GM08714 (cell line): Measurements from ENCODE around the gene TBC1D2B.
"Not testable (repeated sequence)": the region's sequence is repeated elsewhere in the genome, so short reads cannot be mapped to it uniquely, and the experiment has no call there.

Experiments
- H3K4me3 ChIP-seq: fragments of 200-500 bp; sonication (Bioruptor generic); 2 replicates; pipeline ENCODE4 v1.5.1; 2014; ENCODE audit warnings: mild to moderate bottlenecking, low read length, inconsistent platforms
- ZNF274 ChIP-seq: IDR thresholded peaks from 2 replicates; pipeline ENCODE4 v1.6.1; 2012; ENCODE audit warnings: mild to moderate bottlenecking, low read depth, low read length

TBC1D2B gene

DNA sequence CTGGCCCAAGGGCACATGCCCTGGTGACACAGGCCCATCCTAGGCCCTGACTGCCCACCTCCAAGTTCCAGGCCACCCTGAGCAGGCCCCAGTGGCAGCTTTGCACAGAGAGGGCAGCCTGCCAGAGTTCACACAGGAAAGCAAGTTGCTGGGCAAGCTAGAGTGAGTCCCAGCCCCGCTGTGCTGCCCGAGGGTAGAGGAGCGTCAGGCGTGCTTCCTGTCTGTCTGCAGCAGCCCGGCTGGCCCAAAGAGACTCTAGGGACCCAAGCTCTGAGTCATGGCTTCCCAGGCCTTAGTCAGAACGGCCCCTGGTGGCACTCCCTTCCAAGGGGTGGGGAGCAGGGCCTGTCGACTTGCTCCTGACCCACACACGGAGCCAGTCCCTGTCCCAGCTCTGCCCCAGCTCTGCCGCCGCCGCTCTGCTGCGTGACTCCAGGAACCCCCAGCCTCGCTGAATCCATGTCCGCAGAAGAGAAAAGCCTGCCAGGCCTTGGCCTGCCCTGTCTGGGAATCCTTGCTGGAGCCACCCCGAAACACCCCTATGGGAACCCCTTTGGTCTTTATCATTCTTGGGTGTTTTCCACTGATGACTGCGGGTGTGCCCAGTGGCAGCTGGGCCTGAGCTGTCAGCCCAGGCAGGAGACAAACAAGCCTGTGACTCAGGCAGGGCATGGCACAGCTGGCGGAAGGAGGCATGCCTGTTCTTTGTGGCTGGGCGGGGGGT, 83.4 kb downstream of the TBC1D2B start:
- not testable (repeated sequence) for H3K4me3 ChIP-seq

DNA sequence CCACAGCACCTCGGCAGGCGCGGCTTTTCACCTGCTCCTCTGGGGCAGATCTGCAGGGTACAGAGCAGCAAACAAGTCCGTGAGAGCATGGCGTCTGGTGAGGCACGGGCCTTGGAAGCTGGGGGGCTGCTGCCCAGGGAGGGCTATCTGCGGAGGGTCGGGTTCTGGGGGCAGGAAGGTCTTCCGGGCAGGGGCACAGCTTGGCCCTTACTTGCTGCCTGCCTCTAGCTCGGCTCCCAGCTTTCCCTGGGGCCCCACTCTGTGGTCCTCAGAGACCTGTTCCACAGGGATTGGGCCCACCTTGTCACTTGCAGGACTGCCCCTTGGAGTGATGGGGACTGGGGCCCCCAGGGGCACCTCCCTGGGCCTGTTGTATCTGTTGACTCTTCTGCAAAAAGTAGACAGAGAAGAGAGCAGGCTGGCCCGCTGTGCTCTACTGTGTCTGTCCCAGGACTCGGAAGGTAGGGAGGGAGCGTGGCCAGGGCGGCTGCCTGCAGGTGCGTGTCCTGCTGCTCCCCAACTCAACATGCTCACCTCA, 84.1 kb downstream of the TBC1D2B start:
- no peak for TF ChIP-seq ZNF274
- H3K4me3 ChIP-seq: no peak overlapping the region

DNA sequence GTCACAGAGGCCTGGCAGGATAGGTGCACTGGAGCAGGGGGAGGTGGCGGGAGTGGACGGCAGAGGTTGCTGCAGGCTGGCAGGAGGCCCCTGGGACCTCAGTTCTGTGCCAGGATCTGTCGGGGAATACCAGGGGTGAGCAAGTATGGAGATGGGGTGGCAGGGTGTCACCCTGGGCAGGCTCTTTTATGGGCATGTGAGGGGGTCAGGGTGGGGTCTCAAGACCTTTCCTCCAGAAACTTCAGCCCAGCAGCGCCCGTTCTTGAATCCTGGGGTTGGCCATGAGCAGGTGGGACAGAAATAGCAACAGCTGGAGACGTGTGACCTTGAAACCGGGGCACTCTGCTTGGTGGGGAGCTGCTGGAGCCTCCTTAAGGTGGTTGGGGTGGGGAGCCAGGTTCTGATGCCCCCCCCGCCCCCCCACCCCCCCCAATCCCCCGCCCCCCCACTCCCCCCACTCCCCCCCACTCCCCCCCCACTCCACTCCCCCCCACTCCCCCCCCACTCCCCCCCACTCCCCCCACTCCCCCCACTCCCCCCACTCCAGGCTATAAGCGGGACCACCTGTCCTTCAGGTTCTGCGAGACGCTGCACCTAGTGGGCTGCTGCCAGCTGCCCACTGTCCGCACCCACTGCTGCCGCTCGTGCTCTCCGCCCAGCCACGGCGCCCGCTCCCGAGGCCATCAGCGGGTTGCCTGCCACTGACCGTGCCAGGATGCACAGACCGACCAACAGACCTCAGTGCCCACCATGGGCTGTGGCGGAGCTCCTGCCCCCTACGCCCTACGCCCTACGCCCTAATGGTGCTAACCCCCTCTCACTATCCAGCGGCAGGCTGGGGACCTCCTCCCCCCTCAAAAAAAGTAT, 84.9 kb downstream of the TBC1D2B start:
- TF ChIP-seq ZNF274: no peak
- no peak overlapping the region for H3K4me3 ChIP-seq

DNA sequence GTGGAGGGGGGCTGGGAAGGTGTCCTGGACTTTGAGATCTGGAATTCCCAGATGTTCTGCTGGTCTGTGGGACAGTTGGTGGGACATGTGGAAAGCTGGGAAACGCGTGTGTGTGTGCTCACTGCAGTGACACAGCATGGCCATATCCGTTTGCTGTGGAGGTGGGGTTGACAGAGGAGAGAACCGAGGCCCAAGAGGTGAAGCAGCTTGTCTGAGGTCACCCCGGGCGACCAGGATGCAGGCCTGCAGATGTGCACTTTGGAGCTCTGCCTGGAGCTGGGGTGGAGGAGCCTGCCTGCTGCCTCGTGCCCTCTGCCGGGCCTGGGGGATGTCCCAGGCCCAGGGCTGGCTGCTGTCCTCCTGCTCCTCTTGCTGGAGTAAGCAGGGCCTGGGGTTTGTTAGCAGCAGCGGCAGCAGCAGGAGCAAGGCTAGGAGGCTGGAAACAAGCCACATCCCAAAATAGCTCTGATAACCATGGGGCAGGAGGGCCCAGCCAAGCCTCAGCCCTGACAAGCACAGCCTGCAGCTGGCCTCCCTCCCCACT, 85.8 kb downstream of the TBC1D2B start:
- H3K4me3 ChIP-seq: not testable (repeated sequence)

DNA sequence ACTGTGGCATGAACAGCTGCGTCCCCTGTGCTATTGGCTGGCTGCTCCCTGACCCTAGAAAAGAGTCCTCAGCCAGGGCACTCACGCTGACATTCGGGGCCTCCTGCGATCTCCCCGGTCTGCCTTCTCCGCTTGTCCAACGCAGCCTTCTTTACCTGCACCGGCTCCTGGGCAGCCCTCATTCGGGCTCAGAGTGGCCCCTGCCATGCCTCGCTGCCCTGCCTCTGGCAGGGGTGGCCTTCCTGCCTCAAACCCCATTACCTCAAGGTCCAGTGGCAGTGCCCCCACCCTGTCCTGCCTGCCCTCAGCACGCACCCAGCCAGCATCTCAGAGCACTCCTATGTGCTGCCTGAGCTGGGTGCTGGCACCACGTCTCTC, 86.5 kb downstream of the TBC1D2B start:
- no peak for TF ChIP-seq ZNF274

DNA sequence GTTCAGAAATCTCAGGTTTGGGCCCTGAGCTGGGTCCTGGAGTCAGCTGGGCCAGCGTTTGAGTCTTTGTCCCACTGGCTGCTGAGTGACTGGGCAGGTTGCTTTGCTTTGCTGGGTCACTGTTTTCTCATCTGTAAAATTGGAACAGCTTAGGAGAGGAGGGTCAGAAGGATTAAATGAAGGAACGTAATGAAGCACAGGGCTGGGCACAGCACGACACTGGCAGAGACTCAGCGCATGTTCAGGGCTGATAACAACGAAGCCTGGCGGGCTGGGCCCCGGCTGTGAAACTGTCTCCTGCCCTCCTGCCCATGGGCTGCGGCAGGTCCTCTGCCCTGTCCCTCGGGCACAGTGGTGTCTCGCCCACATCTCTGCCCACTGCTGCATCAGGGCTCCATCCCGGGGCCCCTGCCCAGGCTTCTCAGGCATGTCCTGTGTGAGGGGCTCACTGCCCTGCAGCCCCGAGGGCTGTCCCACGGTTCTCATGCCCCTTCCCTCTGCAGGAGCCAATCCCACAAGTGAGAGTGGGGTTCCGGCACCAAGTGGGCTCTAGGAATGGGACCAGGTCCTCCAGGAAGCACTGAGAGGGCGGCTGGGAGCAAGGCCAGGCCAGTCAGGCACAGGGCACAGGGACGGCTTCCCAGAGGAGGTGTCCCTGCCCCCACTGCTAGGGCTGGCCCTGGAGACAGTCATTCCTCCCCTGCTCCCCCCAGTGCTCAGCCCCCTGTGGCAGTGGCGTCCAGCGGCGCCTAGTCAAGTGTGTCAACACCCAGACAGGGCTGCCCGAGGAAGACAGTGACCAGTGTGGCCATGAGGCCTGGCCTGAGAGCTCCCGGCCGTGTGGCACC, 88.0 kb downstream of the TBC1D2B start:
- no peak overlapping the region for H3K4me3 ChIP-seq
- TF ChIP-seq ZNF274: no peak

More for the DNA sequence above, 86.5 kb downstream of the TBC1D2B start:
- H3K4me3 ChIP-seq: no peak overlapping the region

DNA sequence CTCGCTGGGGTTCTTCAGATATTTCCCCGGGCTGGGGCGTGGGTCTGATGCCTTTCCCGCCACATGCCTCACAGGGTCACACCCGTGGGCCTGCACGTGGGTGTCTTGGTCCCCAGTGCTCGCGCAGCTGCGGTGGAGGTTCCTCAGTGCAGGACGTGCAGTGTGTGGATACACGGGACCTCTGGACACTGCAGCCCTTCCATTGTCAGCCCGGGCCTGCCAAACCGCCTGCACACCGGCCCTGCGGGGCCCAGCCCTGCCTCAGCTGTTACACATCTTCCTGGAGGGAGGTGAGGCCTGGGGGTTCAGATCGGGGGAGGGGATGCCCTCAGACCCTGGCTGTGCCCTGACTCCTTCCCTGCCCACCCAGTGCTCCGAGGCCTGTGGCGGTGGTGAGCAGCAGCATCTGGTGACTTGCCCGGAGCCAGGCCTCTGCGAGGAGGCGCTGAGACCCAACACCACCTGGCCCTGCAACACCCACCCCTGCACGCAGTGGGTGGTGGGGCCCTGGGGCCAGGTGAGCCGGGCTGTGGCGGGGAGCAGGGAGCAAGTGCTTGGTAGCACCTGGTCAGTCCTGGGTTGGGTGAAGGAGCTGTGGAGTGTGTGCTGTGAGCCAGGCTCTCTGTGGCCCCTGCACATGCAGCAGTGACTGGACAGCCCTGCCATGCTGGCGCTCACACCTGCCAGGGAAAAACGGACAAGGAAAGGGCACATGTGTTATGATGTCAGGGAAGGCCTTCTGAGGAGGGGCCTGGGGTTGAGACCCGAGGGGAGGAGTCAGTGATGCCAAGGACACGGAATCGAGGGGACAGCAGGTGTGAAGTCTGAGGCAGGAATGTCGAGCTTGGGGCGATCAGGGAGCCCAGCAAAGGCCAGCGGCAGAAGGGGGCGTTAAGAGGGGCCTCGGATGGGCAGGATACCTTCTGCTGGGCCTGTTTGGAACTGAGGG, 88.9 kb downstream of the TBC1D2B start:
- no peak for TF ChIP-seq ZNF274
- H3K4me3 ChIP-seq: no peak overlapping the region

DNA sequence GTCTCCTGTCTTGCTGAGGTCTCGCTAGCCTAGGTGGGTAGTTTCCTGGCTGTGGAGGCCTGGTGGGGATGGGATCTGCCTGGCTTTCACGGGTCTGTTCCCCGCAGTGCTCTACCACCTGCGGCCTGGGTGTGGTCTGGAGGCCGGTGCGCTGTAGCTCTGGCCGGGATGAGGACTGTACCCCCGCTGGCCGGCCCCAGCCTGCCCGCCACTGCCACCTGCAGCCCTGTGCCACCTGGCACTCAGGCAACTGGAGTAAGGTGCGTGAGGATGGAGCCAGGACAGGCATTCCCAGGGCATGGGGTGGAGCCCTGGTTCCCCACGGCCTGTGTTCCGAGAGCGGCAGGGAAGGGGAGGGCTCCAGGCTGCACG, 89.8 kb downstream of the TBC1D2B start:
- not testable (repeated sequence) for H3K4me3 ChIP-seq

DNA sequence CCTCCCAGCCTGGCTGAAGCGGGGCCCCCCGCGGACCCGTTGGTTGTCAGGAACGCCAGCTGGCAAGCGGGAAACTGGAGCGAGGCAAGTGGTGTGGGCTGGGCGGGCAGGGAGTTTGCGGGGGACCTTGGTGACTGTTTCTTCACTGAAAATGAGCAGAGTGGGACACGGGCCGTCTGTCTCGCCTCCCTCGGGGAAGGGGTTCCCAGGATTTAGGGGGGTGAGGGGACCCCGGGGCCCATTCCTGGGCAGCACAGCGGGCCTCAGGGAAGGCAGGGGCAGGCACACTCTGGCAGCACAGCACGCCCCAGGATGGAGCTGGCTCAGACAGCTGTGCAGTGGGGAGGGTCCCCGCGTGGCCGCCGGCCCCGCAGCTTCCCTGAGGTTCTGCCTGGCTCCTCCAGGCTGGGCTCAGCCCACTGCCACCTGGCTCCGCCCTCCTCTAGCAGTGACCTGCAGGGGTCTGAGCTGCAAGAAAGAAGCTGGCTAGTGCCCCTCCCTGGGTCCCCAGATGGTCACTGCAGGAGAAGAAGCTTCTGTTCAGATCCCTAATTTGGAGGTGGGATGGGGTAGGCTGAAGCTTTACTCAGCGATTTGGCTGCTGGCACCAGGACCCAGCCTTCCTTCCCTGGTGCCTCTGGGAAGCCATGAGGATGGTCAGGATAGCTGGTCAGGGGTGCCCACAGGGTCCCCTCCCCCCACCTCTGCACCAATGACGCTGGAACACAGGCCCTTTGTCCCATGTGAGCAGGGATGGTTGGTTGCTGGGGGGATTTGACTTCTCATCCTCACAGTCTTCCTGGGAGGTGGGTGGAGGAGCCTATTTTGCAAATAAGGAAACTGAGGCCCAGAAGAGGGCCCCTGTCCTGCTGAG, 90.4 kb downstream of the TBC1D2B start:
- no peak for TF ChIP-seq ZNF274
- no peak overlapping the region for H3K4me3 ChIP-seq

DNA sequence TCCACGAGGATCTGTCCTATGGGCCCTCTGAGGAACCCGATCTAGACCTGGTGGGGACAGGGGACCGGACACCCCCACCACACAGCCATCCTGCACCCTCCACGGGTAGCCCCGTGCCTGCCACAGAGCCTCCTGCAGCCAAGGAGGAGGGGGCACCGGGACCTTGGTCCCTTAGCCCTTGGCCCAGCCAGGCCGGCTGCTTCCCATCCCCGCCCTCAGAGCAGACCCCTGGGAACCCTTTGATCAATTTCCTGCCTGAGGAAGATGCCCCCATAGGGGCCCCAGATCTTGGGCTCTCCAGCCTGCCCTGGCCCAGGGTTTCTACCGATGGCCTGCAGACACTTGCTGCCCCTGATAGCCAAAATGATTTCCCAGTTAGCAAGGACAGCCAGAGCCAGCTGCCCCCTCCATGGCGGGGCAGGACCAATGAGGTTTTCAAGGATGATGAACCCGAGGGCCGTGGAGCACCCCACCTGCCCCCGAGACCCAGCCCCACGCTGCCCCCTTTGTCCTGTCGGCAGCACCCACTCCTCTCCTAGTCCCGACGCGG, 91.5 kb downstream of the TBC1D2B start:
- no peak overlapping the region for H3K4me3 ChIP-seq
- TF ChIP-seq ZNF274: no peak

DNA sequence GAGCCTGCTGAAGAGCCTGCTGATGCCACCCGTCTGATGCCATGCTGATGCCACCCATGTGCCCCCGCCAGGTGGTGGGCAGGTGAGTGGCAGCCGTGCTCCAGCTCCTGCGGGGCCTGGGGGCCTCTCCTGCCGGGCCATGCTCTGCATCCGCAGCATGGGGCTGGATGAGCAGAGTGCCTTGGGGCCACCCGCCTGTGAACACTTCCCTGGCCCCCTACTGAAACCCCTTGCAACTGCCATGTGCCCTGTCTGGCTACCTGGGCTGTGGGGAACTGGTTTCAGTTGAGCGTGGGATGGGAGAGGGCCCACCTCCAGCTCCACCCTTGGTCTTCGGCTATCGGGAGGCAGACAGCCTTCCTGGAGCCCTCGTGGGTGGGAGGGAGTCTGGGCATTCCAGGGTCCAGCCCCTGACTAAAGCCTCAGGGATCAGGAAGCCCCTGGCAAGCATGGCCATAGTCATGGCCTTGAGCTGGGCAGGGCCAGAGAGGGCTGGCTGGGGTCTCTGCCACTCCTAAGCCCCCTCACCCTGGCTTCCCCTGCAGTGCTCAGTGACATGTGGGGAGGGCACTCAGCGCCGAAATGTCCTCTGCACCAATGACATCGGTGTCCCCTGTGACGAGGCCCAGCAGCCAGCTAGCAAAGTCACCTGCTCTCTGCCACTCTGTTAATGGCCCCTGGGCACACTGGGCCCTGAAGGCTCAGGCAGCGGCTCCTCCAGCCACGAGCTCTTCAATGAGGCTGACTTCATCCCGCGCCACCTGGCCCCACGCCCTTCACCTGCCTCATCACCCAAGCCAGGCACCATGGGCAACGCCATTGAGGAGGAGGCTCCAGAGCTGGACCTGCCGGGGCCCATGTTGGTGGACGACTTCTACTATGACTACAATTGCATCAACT, 92.2 kb downstream of the TBC1D2B start:
- TF ChIP-seq ZNF274: no peak
- no peak overlapping the region for H3K4me3 ChIP-seq
